Epidermal melanocyte (primary cell): Measurements from ENCODE around the gene NAXD.
"Not testable (repeated sequence)": the region's sequence is repeated elsewhere in the genome, so short reads cannot be mapped to it uniquely, and the experiment has no call there.

Source experiments
- DNase-seq: peaks from one replicate; pipeline ENCODE4 v3.0.0; 2011; ENCODE audit warnings: low spot score; ENCODE audit not compliant: insufficient read length

The NAXD gene

GRCh38 chr13:110662777-110663443 lies 47.6 kb downstream of the NAXD start:
- no peak for DNase-seq

- DNase-seq = no peak
Measured at GRCh38 chr13:110663491-110663890, 48.1 kb downstream of the NAXD start.

- DNase-seq = no peak
Measured at GRCh38 chr13:110664041-110664440, 48.7 kb downstream of the NAXD start.

- DNase-seq = no peak
Measured at GRCh38 chr13:110664673-110665072, 49.3 kb downstream of the NAXD start.

GRCh38 chr13:110665491-110666254 lies 50.3 kb downstream of the NAXD start:
- no peak for DNase-seq

- no peak for DNase-seq
Measured at GRCh38 chr13:110666255-110666533, 50.8 kb downstream of the NAXD start.

GRCh38 chr13:110669036-110669435 lies 53.7 kb downstream of the NAXD start:
- no peak for DNase-seq

- not testable (repeated sequence) for DNase-seq
Measured at GRCh38 chr13:110669814-110670213, 54.5 kb downstream of the NAXD start.

- no peak for DNase-seq
Measured at GRCh38 chr13:110676595-110677587, 61.5 kb downstream of the NAXD start.

- DNase-seq = no peak
Measured at GRCh38 chr13:110677731-110678545, 62.6 kb downstream of the NAXD start.

GRCh38 chr13:110680852-110681251 lies 65.5 kb downstream of the NAXD start:
- DNase-seq = no peak

GRCh38 chr13:110681868-110682550 lies 66.7 kb downstream of the NAXD start:
- no peak for DNase-seq

GRCh38 chr13:110682746-110683145 lies 67.4 kb downstream of the NAXD start:
- no peak for DNase-seq

GRCh38 chr13:110683203-110683883 lies 68.0 kb downstream of the NAXD start:
- peak; percentile 64 for DNase-seq

GRCh38 chr13:110683921-110684320 lies 68.6 kb downstream of the NAXD start:
- no peak for DNase-seq

- no peak for DNase-seq
Measured at GRCh38 chr13:110684388-110685056, 69.2 kb downstream of the NAXD start.

- no peak for DNase-seq
Measured at GRCh38 chr13:110685305-110686020, 70.1 kb downstream of the NAXD start.

GRCh38 chr13:110687736-110688135 lies 72.4 kb downstream of the NAXD start:
- DNase-seq = no peak

GRCh38 chr13:110689041-110689440 lies 73.7 kb downstream of the NAXD start:
- no peak for DNase-seq
